GM18867 (cell line): ENCODE measurements around the gene SCN2B.

Source experiments
- ATAC-seq: cut with Tn5 transposase; IDR thresholded peaks from one replicate; pipeline ENCODE4 v1.9.1; 2021; ENCODE audit warnings: mild to moderate bottlenecking, moderate library complexity; ENCODE audit not compliant: unreplicated experiment

SCN2B gene

GRCh38 chr11:118136341-118136740 is 40.1 kb downstream of the SCN2B start:
- ATAC-seq: no peak

GRCh38 chr11:118135796-118136165 is 40.7 kb downstream of the SCN2B start:
- ATAC-seq: no peak

- no peak for ATAC-seq
These were observed 41.2 kb downstream of the SCN2B start for GRCh38 chr11:118135051-118135795.

- ATAC-seq: no peak
These were observed 42.6 kb downstream of the SCN2B start for GRCh38 chr11:118133816-118134215.

GRCh38 chr11:118132385-118133151 is 43.9 kb downstream of the SCN2B start:
- no peak for ATAC-seq

GRCh38 chr11:118129471-118130172 is 46.8 kb downstream of the SCN2B start:
- ATAC-seq: no peak

- ATAC-seq: no peak
These were observed 47.5 kb downstream of the SCN2B start for GRCh38 chr11:118128721-118129470.

- no peak for ATAC-seq
These were observed 48.1 kb downstream of the SCN2B start for GRCh38 chr11:118128310-118128709.

- no peak for ATAC-seq
These were observed 50.2 kb downstream of the SCN2B start for GRCh38 chr11:118126082-118126838.

- no peak for ATAC-seq
These were observed 51.4 kb downstream of the SCN2B start for GRCh38 chr11:118124929-118125535.

GRCh38 chr11:118120793-118121192 is 55.6 kb downstream of the SCN2B start:
- no peak for ATAC-seq

GRCh38 chr11:118117790-118118601 is 58.4 kb downstream of the SCN2B start:
- no peak for ATAC-seq

- no peak for ATAC-seq
These were observed 61.4 kb downstream of the SCN2B start for GRCh38 chr11:118115048-118115447.

GRCh38 chr11:118114266-118114665 is 62.2 kb downstream of the SCN2B start:
- no peak for ATAC-seq

GRCh38 chr11:118112711-118113430 is 63.6 kb downstream of the SCN2B start:
- ATAC-seq: no peak
